Measurements from ENCODE around the gene ACTR5. TPM values are rescaled to one million over a fixed set of nuclear protein-coding genes. Genes with fewer than 3 reads are reported as not detected.

ACTR5 gene
- total RNA-seq, 1 experiment from 2014 or later, result 14.1 TPM

DNA sequence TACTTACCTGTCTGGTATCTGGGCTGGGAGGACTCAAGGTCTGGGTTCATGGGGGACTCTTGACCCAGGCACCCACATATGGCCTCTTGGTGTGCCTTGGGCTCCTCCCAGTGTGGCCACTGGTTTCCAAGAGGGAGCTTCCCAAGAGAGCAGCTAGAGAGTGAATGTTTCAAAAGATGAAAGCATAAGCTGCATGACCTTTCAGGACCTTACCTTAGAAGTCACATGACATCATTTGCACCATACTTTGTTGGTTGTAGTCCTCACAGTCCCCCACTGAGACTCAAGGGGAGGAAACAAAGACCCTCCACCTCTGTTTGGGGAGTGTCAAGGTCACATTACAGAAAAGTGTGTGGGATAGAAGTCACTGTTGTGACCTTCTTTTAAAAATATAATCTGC lies 13.9 kb downstream of the ACTR5 start:
- Histone ChIP-seq H2BK12ac (ENCODE audit: insufficient read length, low read depth, low read length) (no peak overlapping the region), H4K5ac (ENCODE audit: insufficient read length, low read depth, low read length) (no peak overlapping the region), H3K4me1 (ENCODE audit: insufficient read depth, low read length) (no peaks in the 10 kb centered on the region), H3K79me2 (ENCODE audit: insufficient read depth, low read length) (no peaks in the 10 kb centered on the region), H3K9me3 (ENCODE audit: control insufficient read depth, low read depth, low read length) (no peaks in the 10 kb centered on the region), H4K20me1 (ENCODE audit: control insufficient read depth, insufficient read depth, insufficient read length) (no peaks in the 10 kb centered on the region), H3K23me2 (ENCODE audit: insufficient read length, low read depth, low read length, poor library complexity, severe bottlenecking) (no peaks in the 10 kb centered on the region), H4K91ac (ENCODE audit: insufficient read length, low read depth, low read length) (no peak overlapping the region), H2AFZ (ENCODE audit: low read length) (no peak overlapping the region), H2BK5ac (ENCODE audit: insufficient read length, low read length) (no peak overlapping the region), H3K23ac (ENCODE audit: insufficient read length, low read depth, low read length) (no peak overlapping the region), H3K27ac (ENCODE audit: insufficient read length, low read depth, low read length) (no peak overlapping the region), H3K4ac (ENCODE audit: low read depth, low read length) (no peak overlapping the region), H2BK20ac (ENCODE audit: low read depth, low read length, poor library complexity, severe bottlenecking) (no peak overlapping the region), H3K14ac (ENCODE audit: insufficient read depth, low read length) (no peak overlapping the region), H2BK120ac (ENCODE audit: low read depth, low read length, poor library complexity, severe bottlenecking) (no peak overlapping the region), H3K9ac (ENCODE audit: extremely low read depth, insufficient read length, low read length) (no peak overlapping the region), H3K27me3 (ENCODE audit: insufficient read depth, low read length) (no peaks in the 10 kb centered on the region), H3K4me2 (ENCODE audit: insufficient read depth, insufficient read length, low read length) (no peak overlapping the region), H3T11ph (ENCODE audit: low read length) (no peak overlapping the region), H2AK5ac (ENCODE audit: insufficient read length, low read length) (no peak overlapping the region), H3K79me1 (ENCODE audit: insufficient read depth, low read depth, low read length, poor library complexity, severe bottlenecking) (no peaks in the 10 kb centered on the region), H3K56ac (ENCODE audit: insufficient read length, low read depth, low read length) (no peak overlapping the region), H2BK15ac (ENCODE audit: low read depth, low read length) (no peak overlapping the region), H3K18ac (ENCODE audit: insufficient read length, low read depth, low read length) (no peak overlapping the region), H4K8ac (replicated peaks; ENCODE audit: insufficient read length, low read depth, low read length) (no peak overlapping the region)
- H3K9me3 Mint-ChIP-seq, result no peaks in the 10 kb centered on the region
- DNase-seq, result no peak
- peaks cover 14 to 79% (median 48%) of the 10 kb centered on the region in 3 experiments; a peak in 6 of 7 replicates for H3K36me3 Mint-ChIP-seq (ENCODE audit: insufficient read depth in 1 of 3, low read depth in 3 of 3)
- no peak overlapping the region for H3K4me3 Mint-ChIP-seq
- H3K4me1 Mint-ChIP-seq, result peaks cover 2% of the 10 kb centered on the region in 2 experiments; a peak in 1 of 4 replicates
- H3K27me3 Mint-ChIP-seq (ENCODE audit: low read depth), result no peaks in the 10 kb centered on the region
- H3K27ac Mint-ChIP-seq, result peak overlapping the region in 2 of 3 experiments; percentile 17 to 56; a peak in 1 of 7 replicates
- TF ChIP-seq, protein P1, sequence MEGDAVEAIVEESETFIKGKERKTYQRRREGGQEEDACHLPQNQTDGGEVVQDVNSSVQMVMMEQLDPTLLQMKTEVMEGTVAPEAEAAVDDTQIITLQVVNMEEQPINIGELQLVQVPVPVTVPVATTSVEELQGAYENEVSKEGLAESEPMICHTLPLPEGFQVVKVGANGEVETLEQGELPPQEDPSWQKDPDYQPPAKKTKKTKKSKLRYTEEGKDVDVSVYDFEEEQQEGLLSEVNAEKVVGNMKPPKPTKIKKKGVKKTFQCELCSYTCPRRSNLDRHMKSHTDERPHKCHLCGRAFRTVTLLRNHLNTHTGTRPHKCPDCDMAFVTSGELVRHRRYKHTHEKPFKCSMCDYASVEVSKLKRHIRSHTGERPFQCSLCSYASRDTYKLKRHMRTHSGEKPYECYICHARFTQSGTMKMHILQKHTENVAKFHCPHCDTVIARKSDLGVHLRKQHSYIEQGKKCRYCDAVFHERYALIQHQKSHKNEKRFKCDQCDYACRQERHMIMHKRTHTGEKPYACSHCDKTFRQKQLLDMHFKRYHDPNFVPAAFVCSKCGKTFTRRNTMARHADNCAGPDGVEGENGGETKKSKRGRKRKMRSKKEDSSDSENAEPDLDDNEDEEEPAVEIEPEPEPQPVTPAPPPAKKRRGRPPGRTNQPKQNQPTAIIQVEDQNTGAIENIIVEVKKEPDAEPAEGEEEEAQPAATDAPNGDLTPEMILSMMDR (conservative IDR thresholded peaks at IDR 0.05), result no peak

Measured in H9 (cell line).